Neuronal stem cell (in vitro differentiated cells): ENCODE measurements around the gene DDI2.

Source experiments
- DNase-seq: peaks from one replicate; pipeline ENCODE4 v3.0.0-alpha.2; 2013; ENCODE audit warnings: low spot score
- H2AFZ ChIP-seq: one replicate; pipeline ENCODE4 v1.6.1; 2013; ENCODE audit warnings: mild to moderate bottlenecking, low read length, inconsistent platforms
- H2AK5ac ChIP-seq: 2 replicates; pipeline ENCODE4 v1.6.1; 2013; ENCODE audit warnings: low read depth, mild to moderate bottlenecking, inconsistent platforms, low read length, moderate library complexity, mixed read lengths
- H2BK120ac ChIP-seq: 2 replicates; pipeline ENCODE4 v1.6.1; 2013; ENCODE audit warnings: low read depth, mild to moderate bottlenecking, inconsistent platforms, low read length, moderate library complexity, mixed read lengths
- H2BK12ac ChIP-seq: one replicate; pipeline ENCODE4 v1.6.1; 2013; ENCODE audit warnings: low read length, inconsistent platforms
- H2BK15ac ChIP-seq: 2 replicates; pipeline ENCODE4 v1.6.1; 2013; ENCODE audit warnings: mild to moderate bottlenecking, low read length, inconsistent platforms, mixed read lengths
- H2BK5ac ChIP-seq: one replicate; pipeline ENCODE4 v1.6.1; 2013; ENCODE audit warnings: inconsistent platforms, mild to moderate bottlenecking, low read length, moderate library complexity
- H3K14ac ChIP-seq: one replicate; pipeline ENCODE4 v1.6.1; 2013; ENCODE audit warnings: low read length, inconsistent platforms
- H3K18ac ChIP-seq: 2 replicates; pipeline ENCODE4 v1.6.1; 2013; ENCODE audit warnings: low read length, inconsistent platforms
- H3K23ac ChIP-seq: 2 replicates; pipeline ENCODE4 v1.6.1; 2013; ENCODE audit warnings: low read depth, mild to moderate bottlenecking, mixed read lengths, low read length, inconsistent platforms; ENCODE audit not compliant: poor library complexity
- H3K27ac ChIP-seq: replicated peaks from 3 replicates; pipeline ENCODE4 v1.5.1; 2013; ENCODE audit warnings: low read length, inconsistent platforms
- H3K27me3 ChIP-seq, 3 experiments: 2 replicates each; pipeline ENCODE4 v1.6.1; 2013; ENCODE audit warnings: low read length in 3 of 3, mild to moderate bottlenecking in 2 of 3, inconsistent platforms in 1 of 3, low read depth in 1 of 3, mixed read lengths in 1 of 3, moderate library complexity in 1 of 3; ENCODE audit not compliant: control insufficient read depth in 3 of 3, insufficient read depth in 3 of 3
- H3K36me3 ChIP-seq, 2 donors: replicated peaks in 1 of 2; 2 replicates each; pipeline ENCODE4 v1.6.1; 2013; ENCODE audit warnings: low read length in 2 of 2; ENCODE audit not compliant: control insufficient read depth in 2 of 2, insufficient read depth in 2 of 2
- H3K4ac ChIP-seq: 2 replicates; pipeline ENCODE4 v1.6.1; 2013; ENCODE audit warnings: inconsistent platforms, mild to moderate bottlenecking, low read length, moderate library complexity
- H3K4me1 ChIP-seq, 2 donors: 1 replicate in 1 of 2; 2 replicates in 1 of 2; pipeline ENCODE4 v1.6.1; 2013; ENCODE audit warnings: low read length in 2 of 2, low read depth in 1 of 2; ENCODE audit not compliant: control insufficient read depth in 2 of 2, insufficient read depth in 1 of 2
- H3K4me2 ChIP-seq: one replicate; pipeline ENCODE4 v1.6.1; 2013; ENCODE audit warnings: mild to moderate bottlenecking, low read length, inconsistent platforms; ENCODE audit not compliant: insufficient read depth, poor library complexity, severe bottlenecking
- H3K4me3 ChIP-seq, 2 donors: 2 replicates each; pipeline ENCODE4 v1.5.1; 2013; ENCODE audit warnings: low read length in 2 of 2, mild to moderate bottlenecking in 2 of 2, inconsistent platforms in 1 of 2, moderate library complexity in 1 of 2
- H3K79me1 ChIP-seq: one replicate; pipeline ENCODE4 v1.6.1; 2013; ENCODE audit warnings: low read depth, mild to moderate bottlenecking, inconsistent platforms, low read length, moderate library complexity
- H3K9ac ChIP-seq: one replicate; pipeline ENCODE4 v1.6.1; 2013; ENCODE audit warnings: mild to moderate bottlenecking, low read depth, low read length, inconsistent platforms; ENCODE audit not compliant: poor library complexity
- H3K9me3 ChIP-seq, 2 donors: replicated peaks in 1 of 2; 2 replicates each; pipeline versions ENCODE3 to v1.6.1; 2013; ENCODE audit warnings: low read length in 2 of 2, mild to moderate bottlenecking in 2 of 2, inconsistent platforms in 1 of 2, low read depth in 1 of 2, mixed read lengths in 1 of 2, moderate library complexity in 1 of 2; ENCODE audit not compliant: control insufficient read depth in 2 of 2, insufficient read depth in 1 of 2
- H4K8ac ChIP-seq: one replicate; pipeline ENCODE4 v1.6.1; 2013; ENCODE audit warnings: low read depth, mild to moderate bottlenecking, inconsistent platforms, low read length, moderate library complexity
- H4K91ac ChIP-seq: one replicate; pipeline ENCODE4 v1.6.1; 2013; ENCODE audit warnings: low read length, low read depth, mild to moderate bottlenecking, inconsistent platforms; ENCODE audit not compliant: poor library complexity
- WGBS, 2 donors: extraction: QIAGEN DNeasy Blood & Tissue Kit; methylation state at CpG; one replicate each; pipeline ENCODE4 v1.1.7; 2013; ENCODE audit warnings: missing lambda C conversion rate in 2 of 2, mixed read lengths in 1 of 2; ENCODE audit not compliant: insufficient read length in 2 of 2, insufficient replicate concordance in 1 of 2; ENCODE audit errors: extremely low coverage in 2 of 2; 5-methylcytosine and 5-hydroxymethylcytosine counted together

Gene DDI2

DNA sequence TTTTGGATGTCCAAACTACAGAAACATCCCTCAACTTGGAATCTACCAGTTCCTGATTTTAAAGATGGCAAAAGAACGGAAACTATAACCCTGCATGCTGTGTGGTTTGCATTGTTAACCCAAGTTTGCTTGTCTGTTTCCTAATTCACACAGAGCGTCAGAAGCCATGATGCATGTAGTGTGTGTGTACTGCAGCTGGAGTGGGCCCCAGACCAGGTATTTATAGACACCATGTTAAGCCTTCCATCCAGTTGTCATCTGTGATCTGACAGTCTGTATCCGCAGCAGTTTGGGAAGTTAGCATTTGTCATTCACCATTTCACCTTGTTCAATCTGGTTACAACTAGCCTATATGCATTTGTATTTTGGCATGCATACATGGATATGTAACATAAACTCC is 39.2 kb downstream of the DDI2 start:
- Histone ChIP-seq H3K14ac (no peak overlapping the region), H3K18ac (no peak overlapping the region), H3K4ac (no peak overlapping the region), H2AFZ (no peak overlapping the region), H3K9me3 (no peaks in the 10 kb centered on the region), H3K27ac (no peak overlapping the region), H3K23ac (no peak overlapping the region), H3K27me3 (no peaks in the 10 kb centered on the region), H3K4me2 (no peak overlapping the region), H4K91ac (no peak overlapping the region), H2BK12ac (no peak overlapping the region), H3K79me1 (no peaks in the 10 kb centered on the region), H2BK15ac (no peak overlapping the region), H4K8ac (no peak overlapping the region), H2BK120ac (no peak overlapping the region), H3K4me3 (no peak overlapping the region), H2AK5ac (no peak overlapping the region), H3K9ac (no peak overlapping the region), H2BK5ac (no peak overlapping the region), H3K4me1 (no peaks in the 10 kb centered on the region), H3K36me3 (peaks cover 22 to 92% of the 10 kb centered on the region in 2 donors)
- no CpG with 5 or more reads among the region's 3 CpGs for WGBS, 2 donors
- no peak for DNase-seq

DNA sequence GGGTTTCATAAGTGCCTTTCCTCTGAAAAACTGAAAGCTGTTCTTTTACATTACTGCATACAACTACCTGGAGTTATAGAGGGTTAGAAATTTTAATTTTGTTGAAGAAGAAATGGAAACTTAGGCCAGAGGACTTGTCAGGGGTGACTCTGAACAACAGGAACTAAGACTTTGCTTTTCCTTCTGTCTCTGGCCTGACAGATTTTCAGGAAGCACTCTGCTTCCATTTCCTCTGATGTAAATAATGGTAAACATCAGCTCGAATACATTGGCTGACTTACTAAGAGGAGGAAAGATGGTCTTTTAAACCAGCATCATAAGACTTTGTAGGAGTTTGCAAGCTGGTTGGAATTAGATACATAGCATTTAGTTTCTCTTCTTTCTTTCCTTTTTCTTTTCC is 39.8 kb downstream of the DDI2 start:
- Histone ChIP-seq H3K23ac (no peak overlapping the region), H2BK120ac (no peak overlapping the region), H4K8ac (no peak overlapping the region), H3K14ac (no peak overlapping the region), H2BK12ac (no peak overlapping the region), H3K36me3 (peaks cover 22 to 92% of the 10 kb centered on the region in 2 donors), H3K18ac (no peak overlapping the region), H2AFZ (no peak overlapping the region), H3K4me2 (no peak overlapping the region), H3K4me3 (no peak overlapping the region), H3K27ac (no peak overlapping the region), H4K91ac (no peak overlapping the region), H3K27me3 (no peaks in the 10 kb centered on the region), H3K79me1 (no peaks in the 10 kb centered on the region), H3K9me3 (no peaks in the 10 kb centered on the region), H3K9ac (no peak overlapping the region), H3K4me1 (no peaks in the 10 kb centered on the region), H2BK5ac (no peak overlapping the region), H3K4ac (no peak overlapping the region), H2BK15ac (no peak overlapping the region), H2AK5ac (no peak overlapping the region)
- no peak for DNase-seq
- no CpG with 5 or more reads among the region's 1 CpG for WGBS, 2 donors

DNA sequence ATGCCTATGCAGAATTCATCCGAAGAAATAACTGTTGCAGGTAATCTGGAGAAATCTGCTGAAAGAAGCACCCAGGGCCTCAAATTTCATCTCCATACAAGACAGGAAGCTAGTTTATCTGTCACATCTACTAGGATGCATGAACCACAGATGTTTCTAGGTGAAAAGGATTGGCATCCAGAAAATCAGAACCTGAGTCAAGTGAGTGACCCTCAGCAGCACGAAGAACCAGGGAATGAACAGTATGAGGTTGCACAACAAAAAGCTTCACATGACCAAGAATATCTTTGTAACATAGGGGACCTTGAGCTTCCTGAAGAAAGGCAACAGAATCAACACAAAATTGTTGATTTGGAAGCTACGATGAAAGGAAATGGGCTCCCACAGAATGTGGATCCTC is 42.9 kb downstream of the DDI2 start:
- Histone ChIP-seq H2BK12ac (no peak overlapping the region), H2AK5ac (no peak overlapping the region), H3K23ac (no peak overlapping the region), H3K4me2 (no peak overlapping the region), H2BK5ac (no peak overlapping the region), H4K91ac (no peak overlapping the region), H3K14ac (no peak overlapping the region), H2BK120ac (no peak overlapping the region), H3K79me1 (no peaks in the 10 kb centered on the region), H3K9me3 (no peaks in the 10 kb centered on the region), H3K9ac (no peak overlapping the region), H4K8ac (no peak overlapping the region), H2AFZ (no peak overlapping the region), H3K36me3 (peaks cover 23 to 77% of the 10 kb centered on the region in 2 donors), H3K4me3 (no peak overlapping the region), H3K4ac (no peak overlapping the region), H2BK15ac (no peak overlapping the region), H3K18ac (no peak overlapping the region), H3K4me1 (no peaks in the 10 kb centered on the region), H3K27ac (no peak overlapping the region), H3K27me3 (no peaks in the 10 kb centered on the region)
- no CpG with 5 or more reads among the region's 3 CpGs for WGBS, 2 donors
- DNase-seq, result no peak

DNA sequence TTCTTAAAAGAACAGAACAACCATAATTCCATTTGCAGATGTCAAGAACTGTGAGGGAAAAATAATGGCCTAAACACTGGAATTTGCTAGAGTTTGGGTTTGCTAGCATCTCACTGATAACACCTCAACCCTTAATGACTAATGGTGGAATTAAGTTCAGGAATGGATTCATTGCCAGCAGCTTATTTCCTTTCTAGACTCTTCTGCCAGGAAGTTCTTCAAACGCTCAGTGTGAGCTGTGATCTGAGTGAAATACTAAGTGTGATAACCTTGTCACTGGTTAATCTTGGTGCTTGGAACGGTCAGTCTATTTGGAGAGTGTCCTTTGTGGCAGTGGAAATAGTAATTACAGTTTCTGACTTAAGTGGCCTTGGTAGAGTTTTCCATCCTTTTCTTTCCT is 45.2 kb downstream of the DDI2 start:
- Histone ChIP-seq H3K79me1 (no peaks in the 10 kb centered on the region), H3K18ac (no peak overlapping the region), H2BK12ac (no peak overlapping the region), H3K4me2 (no peak overlapping the region), H3K4ac (no peak overlapping the region), H3K23ac (no peak overlapping the region), H2BK5ac (no peak overlapping the region), H2AFZ (no peak overlapping the region), H2BK15ac (no peak overlapping the region), H3K9me3 (no peaks in the 10 kb centered on the region), H3K4me3 (no peak overlapping the region), H2BK120ac (no peak overlapping the region), H4K91ac (no peak overlapping the region), H2AK5ac (no peak overlapping the region), H4K8ac (no peak overlapping the region), H3K9ac (no peak overlapping the region), H3K36me3 (peaks cover 20 to 55% of the 10 kb centered on the region in 2 donors), H3K14ac (no peak overlapping the region), H3K27me3 (no peaks in the 10 kb centered on the region), H3K27ac (no peak overlapping the region), H3K4me1 (no peaks in the 10 kb centered on the region)
- WGBS, 2 donors, result no CpG with 5 or more reads among the region's 2 CpGs
- DNase-seq, result no peak
